GM19397 (cell line): ENCODE measurements around the gene CELF5.
"Not testable (repeated sequence)": the region's sequence is repeated elsewhere in the genome, so short reads cannot be mapped to it uniquely, and the experiment has no call there.

Experiments
- ATAC-seq: cut with Tn5 transposase; IDR thresholded peaks from one replicate; pipeline ENCODE4 v1.9.1; 2021; ENCODE audit warnings: mild to moderate bottlenecking, moderate library complexity; ENCODE audit not compliant: unreplicated experiment

The CELF5 gene

GRCh38 chr19:3340340-3340739, 115.9 kb downstream of the CELF5 start:
- ATAC-seq, result no peak

- ATAC-seq, result no peak
Measured at GRCh38 chr19:3342246-3342645, 117.8 kb downstream of the CELF5 start.

- ATAC-seq, result not testable (repeated sequence)
Measured at GRCh38 chr19:3342962-3343361, 118.5 kb downstream of the CELF5 start.

- no peak for ATAC-seq
Measured at GRCh38 chr19:3343619-3344502, 119.4 kb downstream of the CELF5 start.

- no peak for ATAC-seq
Measured at GRCh38 chr19:3344608-3345598, 120.4 kb downstream of the CELF5 start.

GRCh38 chr19:3345850-3346460, 121.5 kb downstream of the CELF5 start:
- ATAC-seq, result no peak
